ENCODE data around the gene LYPD6.

- TF ChIP-seq, protein P1, sequence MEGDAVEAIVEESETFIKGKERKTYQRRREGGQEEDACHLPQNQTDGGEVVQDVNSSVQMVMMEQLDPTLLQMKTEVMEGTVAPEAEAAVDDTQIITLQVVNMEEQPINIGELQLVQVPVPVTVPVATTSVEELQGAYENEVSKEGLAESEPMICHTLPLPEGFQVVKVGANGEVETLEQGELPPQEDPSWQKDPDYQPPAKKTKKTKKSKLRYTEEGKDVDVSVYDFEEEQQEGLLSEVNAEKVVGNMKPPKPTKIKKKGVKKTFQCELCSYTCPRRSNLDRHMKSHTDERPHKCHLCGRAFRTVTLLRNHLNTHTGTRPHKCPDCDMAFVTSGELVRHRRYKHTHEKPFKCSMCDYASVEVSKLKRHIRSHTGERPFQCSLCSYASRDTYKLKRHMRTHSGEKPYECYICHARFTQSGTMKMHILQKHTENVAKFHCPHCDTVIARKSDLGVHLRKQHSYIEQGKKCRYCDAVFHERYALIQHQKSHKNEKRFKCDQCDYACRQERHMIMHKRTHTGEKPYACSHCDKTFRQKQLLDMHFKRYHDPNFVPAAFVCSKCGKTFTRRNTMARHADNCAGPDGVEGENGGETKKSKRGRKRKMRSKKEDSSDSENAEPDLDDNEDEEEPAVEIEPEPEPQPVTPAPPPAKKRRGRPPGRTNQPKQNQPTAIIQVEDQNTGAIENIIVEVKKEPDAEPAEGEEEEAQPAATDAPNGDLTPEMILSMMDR (IDR thresholded peaks at IDR 0.05; ENCODE audit: insufficient read depth, low read length) = no peak
- TF ChIP-seq SPI1 (IDR thresholded peaks at IDR 0.05; ENCODE audit: borderline replicate concordance, low read depth) = no peak
- TF ChIP-seq GABPA (IDR thresholded peaks at IDR 0.05; ENCODE audit: low read depth) = no peak
- TF ChIP-seq, protein P2, sequence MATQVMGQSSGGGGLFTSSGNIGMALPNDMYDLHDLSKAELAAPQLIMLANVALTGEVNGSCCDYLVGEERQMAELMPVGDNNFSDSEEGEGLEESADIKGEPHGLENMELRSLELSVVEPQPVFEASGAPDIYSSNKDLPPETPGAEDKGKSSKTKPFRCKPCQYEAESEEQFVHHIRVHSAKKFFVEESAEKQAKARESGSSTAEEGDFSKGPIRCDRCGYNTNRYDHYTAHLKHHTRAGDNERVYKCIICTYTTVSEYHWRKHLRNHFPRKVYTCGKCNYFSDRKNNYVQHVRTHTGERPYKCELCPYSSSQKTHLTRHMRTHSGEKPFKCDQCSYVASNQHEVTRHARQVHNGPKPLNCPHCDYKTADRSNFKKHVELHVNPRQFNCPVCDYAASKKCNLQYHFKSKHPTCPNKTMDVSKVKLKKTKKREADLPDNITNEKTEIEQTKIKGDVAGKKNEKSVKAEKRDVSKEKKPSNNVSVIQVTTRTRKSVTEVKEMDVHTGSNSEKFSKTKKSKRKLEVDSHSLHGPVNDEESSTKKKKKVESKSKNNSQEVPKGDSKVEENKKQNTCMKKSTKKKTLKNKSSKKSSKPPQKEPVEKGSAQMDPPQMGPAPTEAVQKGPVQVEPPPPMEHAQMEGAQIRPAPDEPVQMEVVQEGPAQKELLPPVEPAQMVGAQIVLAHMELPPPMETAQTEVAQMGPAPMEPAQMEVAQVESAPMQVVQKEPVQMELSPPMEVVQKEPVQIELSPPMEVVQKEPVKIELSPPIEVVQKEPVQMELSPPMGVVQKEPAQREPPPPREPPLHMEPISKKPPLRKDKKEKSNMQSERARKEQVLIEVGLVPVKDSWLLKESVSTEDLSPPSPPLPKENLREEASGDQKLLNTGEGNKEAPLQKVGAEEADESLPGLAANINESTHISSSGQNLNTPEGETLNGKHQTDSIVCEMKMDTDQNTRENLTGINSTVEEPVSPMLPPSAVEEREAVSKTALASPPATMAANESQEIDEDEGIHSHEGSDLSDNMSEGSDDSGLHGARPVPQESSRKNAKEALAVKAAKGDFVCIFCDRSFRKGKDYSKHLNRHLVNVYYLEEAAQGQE (IDR thresholded peaks at IDR 0.05; ENCODE audit: insufficient replicate concordance, low read depth) = no peak
These were observed 84.7 kb downstream of the LYPD6 start for GRCh38 chr2:149415086-149415485.

All from HL-60 (cell line).